HG03354 (cell line): ENCODE data around the gene CDR2.
"Not testable (repeated sequence)": the region's sequence is repeated elsewhere in the genome, so short reads cannot be mapped to it uniquely, and the experiment has no call there.

ENCODE experiments used
- ATAC-seq: cut with Tn5 transposase; IDR thresholded peaks from one replicate; pipeline ENCODE4 v1.9.1; 2021; ENCODE audit warnings: mild to moderate bottlenecking; ENCODE audit not compliant: unreplicated experiment, poor library complexity, severe bottlenecking

Gene CDR2

GRCh38 chr16:22374311-22375116, at the start of gene CDR2:
Gene CDR2, minus strand, starts transcription at chr16:22374619. Its CDS starts 310 bp downstream, at chr16:22374309.
- ATAC-seq = peak; percentile 89

DNA sequence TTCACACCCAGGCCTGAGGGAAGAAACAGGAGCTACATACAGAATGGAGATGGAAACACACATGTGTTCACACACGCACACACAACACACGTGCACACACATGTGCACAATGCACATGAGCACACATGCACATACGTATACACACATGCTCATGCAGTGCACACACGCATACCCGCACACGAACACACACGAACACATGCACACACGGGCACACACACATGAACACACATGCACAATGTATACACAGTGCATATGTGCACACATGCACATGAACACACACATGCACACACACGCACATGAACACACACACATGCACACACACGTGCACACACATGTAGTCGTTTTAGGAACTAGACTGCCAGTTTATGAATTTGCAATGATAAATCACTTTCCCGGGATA, 49.3 kb upstream of the CDR2 start:
- ATAC-seq = no peak

- ATAC-seq = no peak
These were observed 46.7 kb upstream of the CDR2 start for GRCh38 chr16:22421136-22421535.

DNA sequence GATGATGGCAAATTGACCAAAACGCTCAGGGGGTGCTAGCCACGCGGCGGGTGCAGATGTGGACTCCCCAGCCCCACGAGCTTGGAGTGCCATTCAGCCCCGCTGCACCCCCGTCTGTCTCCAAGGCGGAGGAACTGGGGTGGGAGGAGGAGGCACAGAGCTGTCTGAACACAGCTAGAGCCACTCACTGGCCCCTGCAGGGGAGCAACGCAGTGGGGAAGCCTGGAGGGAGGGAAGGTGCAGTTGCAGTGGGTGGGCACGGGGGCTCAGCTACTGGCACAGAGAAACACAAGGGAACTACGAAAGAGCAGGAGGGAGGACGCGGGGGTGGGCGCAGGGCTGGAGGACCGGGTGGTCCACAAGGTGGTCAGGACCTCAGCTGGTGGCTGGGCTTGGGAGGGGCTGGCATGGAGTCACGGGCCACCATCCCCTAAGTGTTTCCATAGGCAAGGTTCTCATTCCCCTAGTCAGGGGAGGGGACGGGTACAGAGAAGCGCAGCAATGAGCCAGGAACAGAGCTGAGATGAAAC, 46.3 kb upstream of the CDR2 start:
- no peak for ATAC-seq

- no peak for ATAC-seq
These were observed 45.5 kb upstream of the CDR2 start for GRCh38 chr16:22419908-22420307.

DNA sequence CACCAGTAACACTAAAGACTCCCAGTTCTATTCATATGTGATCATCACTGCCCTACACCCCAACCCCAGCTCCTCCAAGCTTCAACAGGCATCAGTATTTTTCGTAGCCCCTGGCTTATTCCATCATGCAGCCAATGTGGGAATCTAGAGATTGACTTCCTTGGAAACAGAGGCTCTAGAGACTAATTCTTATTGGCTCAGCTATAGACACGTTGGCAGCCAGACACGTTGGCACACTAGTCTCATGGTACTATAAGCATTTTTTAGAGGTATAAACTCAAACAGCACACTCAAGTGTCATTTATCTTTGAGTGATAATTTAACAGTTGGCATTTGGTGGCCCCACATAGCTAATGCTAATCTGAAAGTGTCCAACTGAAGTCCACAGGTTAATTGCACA, 44.4 kb upstream of the CDR2 start:
- no peak for ATAC-seq

DNA sequence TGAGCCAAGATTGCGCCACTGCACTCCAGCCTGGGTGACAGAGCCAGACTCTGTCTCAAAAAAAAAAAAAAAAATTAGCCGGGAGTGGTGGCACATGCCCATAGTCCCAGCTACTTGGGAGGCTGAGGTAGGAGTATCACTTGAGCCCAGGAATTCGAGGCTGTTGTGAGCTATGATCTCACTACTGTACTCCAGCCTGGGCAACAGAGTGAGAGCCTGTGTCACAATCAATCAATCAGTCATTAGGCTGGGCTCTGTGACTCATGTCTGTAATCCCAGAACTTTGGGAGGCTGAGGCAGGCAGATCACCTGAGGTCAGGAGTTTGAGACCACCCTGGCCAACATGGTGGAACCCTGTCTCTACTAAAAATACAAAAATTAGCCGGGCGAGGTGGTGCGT, 43.4 kb upstream of the CDR2 start:
- not testable (repeated sequence) for ATAC-seq

DNA sequence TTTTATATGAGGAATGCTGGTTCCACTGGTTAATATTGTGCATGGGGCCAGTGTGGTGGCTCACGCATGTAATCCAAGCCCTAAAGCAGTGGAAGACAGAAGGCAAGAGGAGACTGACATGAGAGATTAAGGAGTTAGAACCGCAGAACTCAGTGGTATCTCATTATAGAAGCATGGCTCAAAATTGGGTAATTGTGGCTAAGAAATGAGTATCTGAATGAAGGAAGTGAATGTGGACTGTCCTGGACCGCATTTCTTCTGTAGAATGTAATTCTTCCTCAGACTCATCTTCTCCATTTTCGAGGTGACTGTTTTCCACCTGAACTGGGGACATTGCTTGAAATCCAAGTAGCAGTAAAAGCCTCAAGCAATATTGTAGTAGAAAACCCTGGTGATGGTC, 42.6 kb upstream of the CDR2 start:
- no peak for ATAC-seq

- ATAC-seq = no peak
These were observed 39.4 kb upstream of the CDR2 start for GRCh38 chr16:22413819-22414218.

DNA sequence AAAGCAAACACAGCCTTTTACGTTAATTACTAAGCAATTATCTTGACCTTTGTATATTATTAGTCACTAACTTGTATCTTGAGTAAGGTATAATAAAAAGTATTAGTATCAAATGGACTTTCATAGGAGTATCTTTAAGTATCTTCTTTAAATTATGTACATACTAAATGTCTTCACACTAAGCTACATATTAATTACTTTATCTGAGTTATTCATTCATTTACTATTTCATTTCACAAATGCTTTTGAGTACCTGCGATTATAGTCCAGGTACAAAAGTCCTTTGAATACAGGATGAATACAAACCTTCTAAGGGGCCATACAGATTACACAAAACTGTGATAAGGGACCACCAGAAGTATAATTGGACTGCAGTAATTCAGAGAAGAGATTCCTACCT, 33.1 kb upstream of the CDR2 start:
- ATAC-seq = no peak

DNA sequence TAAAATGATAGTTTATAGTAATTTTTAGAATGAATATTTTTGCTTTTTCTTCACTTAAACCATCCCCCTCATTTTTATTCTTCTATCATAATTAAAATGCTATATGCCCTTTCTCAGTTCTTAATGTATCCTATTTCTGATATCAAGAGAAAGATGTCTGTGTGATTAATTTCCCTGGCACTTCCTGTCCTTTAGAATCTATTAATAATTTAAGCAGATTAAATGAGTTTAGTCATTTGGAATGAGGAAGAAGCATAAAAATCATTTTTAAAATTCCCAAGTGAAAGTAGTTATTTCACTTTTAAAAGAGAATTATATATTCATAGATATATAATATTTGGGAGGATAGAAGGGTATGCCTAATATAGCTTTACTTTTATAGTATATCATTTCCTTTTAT, 27.8 kb upstream of the CDR2 start:
- no peak for ATAC-seq

DNA sequence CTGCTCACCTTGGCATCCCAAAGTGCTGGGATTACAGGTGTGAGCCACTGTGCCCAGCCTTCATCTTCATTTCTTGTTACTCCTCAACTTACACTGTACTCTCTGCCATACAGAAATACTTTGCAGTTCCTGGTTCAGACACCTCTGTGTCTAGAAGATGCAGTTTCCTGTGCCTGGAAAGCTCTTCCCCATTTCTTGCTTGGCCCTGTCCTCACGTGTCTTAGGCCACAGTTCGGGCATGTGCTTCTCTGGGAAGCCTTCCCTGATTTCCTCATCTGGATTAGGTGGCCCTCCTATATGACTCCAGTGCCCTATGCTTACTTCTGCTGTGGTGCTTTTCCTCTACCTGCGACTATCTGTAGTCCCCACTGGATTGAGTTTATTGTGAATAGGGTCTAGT, 26.5 kb upstream of the CDR2 start:
- ATAC-seq = no peak

GRCh38 chr16:22397931-22398330, 23.5 kb upstream of the CDR2 start:
- ATAC-seq = no peak

DNA sequence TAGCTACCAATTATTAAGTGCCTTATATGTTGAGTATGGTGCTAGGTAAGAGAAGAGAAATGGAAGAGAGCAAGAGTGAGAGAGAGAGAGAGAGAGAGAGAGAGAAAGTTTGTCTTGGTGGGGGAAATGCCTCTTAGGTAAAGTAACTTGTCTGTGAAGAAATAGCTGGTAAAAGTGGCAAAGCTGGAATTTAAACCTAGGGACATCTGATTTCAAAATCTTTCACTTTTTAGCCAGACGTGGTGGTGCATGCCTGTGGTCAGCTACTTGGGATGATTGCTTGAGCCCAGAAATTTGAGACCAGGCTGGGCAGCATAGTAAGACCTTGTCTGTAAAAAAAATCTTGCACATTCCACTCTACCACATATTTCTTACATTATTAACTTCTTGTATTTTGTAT, 23.0 kb upstream of the CDR2 start:
- ATAC-seq = no peak

GRCh38 chr16:22395960-22396359, 21.5 kb upstream of the CDR2 start:
- ATAC-seq = no peak

GRCh38 chr16:22394121-22394520, 19.7 kb upstream of the CDR2 start:
- ATAC-seq = no peak

DNA sequence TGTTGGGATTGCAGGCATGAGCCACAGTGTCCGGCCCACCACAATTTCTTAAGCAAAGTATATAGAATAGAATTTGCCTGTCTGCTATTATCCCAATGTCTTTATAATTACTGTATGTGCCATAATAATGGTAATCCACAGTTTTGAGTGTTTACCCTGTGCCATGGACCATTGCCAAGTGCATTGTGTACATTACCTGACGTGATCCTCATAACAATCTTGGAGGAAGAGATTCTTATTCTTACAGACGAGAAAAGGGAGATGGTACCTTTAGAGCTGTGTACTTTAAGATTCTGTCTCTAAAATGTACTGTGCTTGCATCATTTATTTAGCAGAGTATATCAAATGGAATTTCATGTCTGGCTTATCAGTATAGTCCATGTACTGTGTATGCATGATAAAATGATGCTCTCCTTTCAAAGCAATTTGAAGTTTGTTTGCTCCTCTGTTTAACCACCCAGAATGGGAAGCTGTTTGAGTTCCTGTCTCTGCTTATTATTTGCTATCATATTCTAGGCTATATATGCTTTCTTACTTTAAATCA, 13.8 kb upstream of the CDR2 start:
- no peak for ATAC-seq

- ATAC-seq = no peak
These were observed 12.6 kb upstream of the CDR2 start for GRCh38 chr16:22386976-22387375.

- ATAC-seq = no peak
These were observed 10.8 kb upstream of the CDR2 start for GRCh38 chr16:22385196-22385595.

DNA sequence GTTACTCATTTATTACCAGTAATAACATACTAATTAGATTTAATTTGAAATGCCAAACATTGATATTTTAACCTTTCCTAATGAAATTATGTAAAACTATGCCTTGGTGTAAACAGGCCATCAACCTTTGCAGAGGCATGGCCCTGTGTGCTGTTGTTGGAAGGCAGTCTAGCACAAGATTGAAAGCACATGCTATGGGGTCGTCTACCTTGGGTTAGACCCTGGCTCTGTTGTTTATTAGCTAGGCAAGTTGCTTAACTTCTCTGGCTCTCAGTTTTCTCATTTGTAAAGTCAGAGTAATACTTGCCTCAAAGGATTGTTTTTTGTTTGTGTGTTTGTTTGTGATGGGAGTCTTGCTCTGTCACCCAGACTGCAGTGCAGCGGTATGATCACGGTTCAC, 9.4 kb upstream of the CDR2 start:
- ATAC-seq = no peak

DNA sequence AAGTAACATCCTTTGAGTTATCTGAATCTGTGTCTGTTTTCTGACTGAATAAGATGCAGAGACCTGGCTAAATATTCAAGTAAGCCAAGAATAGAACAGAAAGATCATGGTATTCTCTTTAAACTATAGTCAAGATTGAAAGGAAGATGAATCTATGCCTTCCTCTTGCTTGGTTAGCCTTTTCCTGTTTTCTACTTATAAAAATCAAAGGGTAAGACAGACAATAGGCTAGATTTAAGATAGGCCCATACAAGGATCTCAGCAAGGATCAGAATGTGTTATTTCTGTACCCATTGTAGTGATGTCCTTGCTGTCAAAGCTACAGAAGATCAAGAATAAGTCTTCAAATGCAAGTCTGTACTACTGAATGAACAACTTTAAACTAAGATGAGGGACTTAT, 7.0 kb upstream of the CDR2 start:
- ATAC-seq = no peak
